Astrocyte (in vitro differentiated cells and primary cell): ENCODE measurements around the gene CD9. TPM values are rescaled to one million over a fixed set of nuclear protein-coding genes. Genes with fewer than 3 reads are reported as not detected.

Experiments used
- DNase-seq: peaks from one replicate; pipeline ENCODE4 v3.0.0-alpha.2; 2010; ENCODE audit warnings: low read depth
- FAIRE-seq: peaks from 2 replicates; lab custom pipeline; 2011; peaks lifted over from hg19 to GRCh38; lab: Jason Lieb, UNC
- H2AFZ ChIP-seq: 2 replicates; pipeline ENCODE4 v1.6.0; 2012; ENCODE audit warnings: low read depth, low read length, inconsistent platforms
- H3K27ac ChIP-seq: 2 replicates; pipeline ENCODE4 v1.5.1; 2011; ENCODE audit warnings: low read depth, low read length, inconsistent platforms
- H3K27me3 ChIP-seq: 2 replicates; pipeline ENCODE4 v1.6.0; 2011; ENCODE audit warnings: low read length, inconsistent platforms; ENCODE audit not compliant: insufficient read depth
- H3K36me3 ChIP-seq: 2 replicates; pipeline ENCODE4 v1.5.1; 2011; ENCODE audit warnings: low read length, inconsistent platforms; ENCODE audit not compliant: insufficient read depth
- H3K4me1 ChIP-seq: 2 replicates; pipeline ENCODE4 v1.5.1; 2011; ENCODE audit warnings: low read length, inconsistent platforms; ENCODE audit not compliant: insufficient read depth
- H3K4me2 ChIP-seq: 2 replicates; pipeline ENCODE4 v1.6.0; 2012; ENCODE audit warnings: low read length, inconsistent platforms
- H3K4me3 ChIP-seq: 2 replicates; pipeline ENCODE4 v1.5.1; 2011; ENCODE audit warnings: low read depth, mild to moderate bottlenecking, low read length, inconsistent platforms; ENCODE audit not compliant: insufficient read depth
- H3K79me2 ChIP-seq: 2 replicates; pipeline ENCODE4 v1.6.0; 2012; ENCODE audit warnings: mild to moderate bottlenecking, low read length, inconsistent platforms; ENCODE audit not compliant: insufficient read depth
- H3K9ac ChIP-seq: 2 replicates; pipeline ENCODE4 v1.6.0; 2012; ENCODE audit warnings: mild to moderate bottlenecking, low read length, inconsistent platforms
- H3K9me3 ChIP-seq: 2 replicates; pipeline ENCODE4 v1.5.1; 2012; ENCODE audit warnings: low read depth, mild to moderate bottlenecking, low read length, inconsistent platforms; ENCODE audit not compliant: insufficient read depth
- H4K20me1 ChIP-seq: 2 replicates; pipeline ENCODE4 v1.6.0; 2012; ENCODE audit warnings: low read length, inconsistent platforms; ENCODE audit not compliant: insufficient read depth
- H3K27ac Mint-ChIP-seq: one replicate; pipeline ENCODE4 v1.8.0; 2021; ENCODE audit warnings: mild to moderate bottlenecking, mixed read lengths; ENCODE audit not compliant: unreplicated experiment
- H3K27me3 Mint-ChIP-seq: one replicate; pipeline ENCODE4 v1.8.0; 2021; ENCODE audit warnings: low read depth, mixed read lengths; ENCODE audit not compliant: unreplicated experiment
- H3K36me3 Mint-ChIP-seq: one replicate; pipeline ENCODE4 v1.8.0; 2021; ENCODE audit warnings: low read depth, mixed read lengths; ENCODE audit not compliant: unreplicated experiment
- H3K4me1 Mint-ChIP-seq: one replicate; pipeline ENCODE4 v1.8.0; 2021; ENCODE audit warnings: low read depth, mixed read lengths; ENCODE audit not compliant: unreplicated experiment
- H3K4me3 Mint-ChIP-seq: one replicate; pipeline ENCODE4 v1.8.0; 2021; ENCODE audit warnings: mild to moderate bottlenecking, moderate library complexity, mixed read lengths; ENCODE audit not compliant: unreplicated experiment
- H3K9me3 Mint-ChIP-seq: one replicate; pipeline ENCODE4 v1.8.0; 2021; ENCODE audit warnings: mild to moderate bottlenecking, mixed read lengths; ENCODE audit not compliant: unreplicated experiment
- CTCF ChIP-seq: IDR thresholded peaks from 2 replicates; pipeline ENCODE4 v1.5.1; 2011; ENCODE audit warnings: low read depth, mild to moderate bottlenecking, inconsistent platforms, low read length, moderate library complexity; ENCODE audit not compliant: insufficient read depth
- EZH2 ChIP-seq: IDR thresholded peaks from 2 replicates; pipeline ENCODE4 v1.6.1; 2012; ENCODE audit warnings: mild to moderate bottlenecking, low read length, inconsistent platforms; ENCODE audit not compliant: insufficient read depth
- total RNA-seq: library from RNA; stranded (reverse); gene quantifications from 2 replicates; pipeline ENCODE4 v1.2.1, GENCODE V29; 2021

CD9 gene
- total RNA-seq, 1 donor from 2014 or later: 52.2 TPM

- Histone ChIP-seq H3K27me3 (no peaks in the 10 kb centered on the region), H3K9ac (no peak overlapping the region), H4K20me1 (no peaks in the 10 kb centered on the region), H2AFZ (no peak overlapping the region), H3K79me2 (no peaks in the 10 kb centered on the region), H3K4me3 (no peak overlapping the region), H3K9me3 (no peaks in the 10 kb centered on the region), H3K4me2 (no peak overlapping the region), H3K36me3 (no peaks in the 10 kb centered on the region), H3K27ac (no peak overlapping the region), H3K4me1 (peaks cover 11% of the 10 kb centered on the region)
- FAIRE-seq (no peak), DNase-seq (no peak)
- Mint-ChIP-seq H3K27me3 (peaks cover 11% of the 10 kb centered on the region), H3K27ac (peak overlapping the region; percentile 47), H3K4me3 (no peak overlapping the region), H3K36me3 (no peaks in the 10 kb centered on the region), H3K9me3 (no peaks in the 10 kb centered on the region), H3K4me1 (peaks cover 12% of the 10 kb centered on the region)
- TF ChIP-seq CTCF: no peak
- no peak for TF ChIP-seq EZH2
Measured at GRCh38 chr12:6273205-6273540, 73.0 kb downstream of the CD9 start.

- no peak overlapping the region for H3K4me3 Mint-ChIP-seq
- H3K27ac Mint-ChIP-seq: peak overlapping the region; percentile 47
Measured at GRCh38 chr12:6273541-6274230, 73.5 kb downstream of the CD9 start.

More at GRCh38 chr12:6273541-6274230, 73.5 kb downstream of the CD9 start:
- no peaks in the 10 kb centered on the region for H4K20me1 ChIP-seq
- peaks cover 12% of the 10 kb centered on the region for H3K4me1 Mint-ChIP-seq
- no peaks in the 10 kb centered on the region for H3K27me3 ChIP-seq
- H3K9ac ChIP-seq: no peak overlapping the region
- no peaks in the 10 kb centered on the region for H3K79me2 ChIP-seq
- no peak overlapping the region for H3K4me3 ChIP-seq
- no peaks in the 10 kb centered on the region for H3K36me3 Mint-ChIP-seq
- FAIRE-seq (no peak), DNase-seq (no peak)
- H3K27ac ChIP-seq: no peak overlapping the region
- peaks cover 15% of the 10 kb centered on the region for H3K4me1 ChIP-seq
- no peaks in the 10 kb centered on the region for H3K9me3 Mint-ChIP-seq
- H3K27me3 Mint-ChIP-seq: peaks cover 11% of the 10 kb centered on the region
- H3K9me3 ChIP-seq: no peaks in the 10 kb centered on the region
- H2AFZ ChIP-seq: no peak overlapping the region
- no peak overlapping the region for H3K4me2 ChIP-seq
- TF ChIP-seq CTCF (no peak), EZH2 (no peak)
- no peaks in the 10 kb centered on the region for H3K36me3 ChIP-seq
